Jurkat, Clone E6-1 (cell line): ENCODE measurements around the gene NAA25.
"Not testable (repeated sequence)": the region's sequence is repeated elsewhere in the genome, so short reads cannot be mapped to it uniquely, and the experiment has no call there.

ENCODE experiments used
- DNase-seq: peaks from one replicate; pipeline ENCODE4 v3.0.0-alpha.2; 2011; ENCODE audit warnings: low read depth, low spot score
- H3K4me3 ChIP-seq: 2 replicates; pipeline ENCODE4 v1.5.1; 2011; ENCODE audit warnings: mild to moderate bottlenecking, low read length, control low read depth, moderate library complexity

Gene NAA25

GRCh38 chr12:112013601-112014402, 94.8 kb downstream of the NAA25 start:
- DNase-seq: peak; percentile 78
- H3K4me3 ChIP-seq: peak overlapping the region; percentile 95

- DNase-seq: peak; percentile 96
- H3K4me3 ChIP-seq: peak within 1 kb of the TSS; percentile 96
These were observed 95.6 kb downstream of the NAA25 start, which contains the start of the genes ERP29 and TMEM116 for GRCh38 chr12:112012775-112013600. TSS of gene ERP29 (plus strand) at chr12:112013426. CDS start at chr12:112013466, 40 bp downstream. TSS of gene TMEM116 (minus strand) at chr12:112013165. CDS start at chr12:112005270, 7,895 bp downstream.

- no peak for DNase-seq
- H3K4me3 ChIP-seq: peak overlapping the region; percentile 96
These were observed 96.9 kb downstream of the NAA25 start for GRCh38 chr12:112011685-112012084.

GRCh38 chr12:112010415-112011344, 97.9 kb downstream of the NAA25 start:
- DNase-seq: no peak
- H3K4me3 ChIP-seq: no peak overlapping the region

GRCh38 chr12:112009596-112009995, 99.0 kb downstream of the NAA25 start:
- not testable (repeated sequence) for DNase-seq

GRCh38 chr12:112008918-112009317, 99.7 kb downstream of the NAA25 start:
- no peak for DNase-seq

More at GRCh38 chr12:112009596-112009995, 99.0 kb downstream of the NAA25 start:
- H3K4me3 ChIP-seq: not testable (repeated sequence)

GRCh38 chr12:112007945-112008344, 100.6 kb downstream of the NAA25 start:
- no peak overlapping the region for H3K4me3 ChIP-seq
- no peak for DNase-seq

More at GRCh38 chr12:112008918-112009317, 99.7 kb downstream of the NAA25 start:
- H3K4me3 ChIP-seq: no peak overlapping the region

- no peak overlapping the region for H3K4me3 ChIP-seq
- DNase-seq: no peak
These were observed 102.9 kb downstream of the NAA25 start for GRCh38 chr12:112005419-112006395.

- DNase-seq: no peak
- no peak overlapping the region for H3K4me3 ChIP-seq
These were observed 104.5 kb downstream of the NAA25 start for GRCh38 chr12:112004041-112004440.

- H3K4me3 ChIP-seq: no peak overlapping the region
- no peak for DNase-seq
These were observed 107.0 kb downstream of the NAA25 start for GRCh38 chr12:112001576-112001975.

- H3K4me3 ChIP-seq: no peak overlapping the region
- DNase-seq: no peak
These were observed 107.8 kb downstream of the NAA25 start for GRCh38 chr12:112000820-112001219.

- H3K4me3 ChIP-seq, DNase-seq: not testable (repeated sequence)
These were observed 109.5 kb downstream of the NAA25 start for GRCh38 chr12:111999129-111999528.

GRCh38 chr12:111998015-111998414, 110.6 kb downstream of the NAA25 start:
- no peak for DNase-seq
- H3K4me3 ChIP-seq: no peak overlapping the region

- no peak overlapping the region for H3K4me3 ChIP-seq
- no peak for DNase-seq
These were observed 111.3 kb downstream of the NAA25 start for GRCh38 chr12:111997300-111997699.

GRCh38 chr12:111995782-111996480, 112.7 kb downstream of the NAA25 start:
- no peak overlapping the region for H3K4me3 ChIP-seq
- DNase-seq: no peak

GRCh38 chr12:111994211-111995111, 114.1 kb downstream of the NAA25 start:
- H3K4me3 ChIP-seq: peak overlapping the region; percentile 46
- DNase-seq: peak; percentile 63
